Subcutaneous preadipocyte (primary cell): Measurements from ENCODE around the gene DCLRE1C. TPM values are rescaled to one million over a fixed set of nuclear protein-coding genes. Genes with fewer than 3 reads are reported as not detected.

Source experiments
- total RNA-seq: library from RNA; depleted of rRNA; stranded (reverse); fragments of >200 nt; gene quantifications from 2 replicates; pipeline ENCODE4 v1.2.3, GENCODE V29; 2012

DCLRE1C gene
- total RNA-seq: 9.6 and 12.7 TPM in 2 replicates

DNA sequence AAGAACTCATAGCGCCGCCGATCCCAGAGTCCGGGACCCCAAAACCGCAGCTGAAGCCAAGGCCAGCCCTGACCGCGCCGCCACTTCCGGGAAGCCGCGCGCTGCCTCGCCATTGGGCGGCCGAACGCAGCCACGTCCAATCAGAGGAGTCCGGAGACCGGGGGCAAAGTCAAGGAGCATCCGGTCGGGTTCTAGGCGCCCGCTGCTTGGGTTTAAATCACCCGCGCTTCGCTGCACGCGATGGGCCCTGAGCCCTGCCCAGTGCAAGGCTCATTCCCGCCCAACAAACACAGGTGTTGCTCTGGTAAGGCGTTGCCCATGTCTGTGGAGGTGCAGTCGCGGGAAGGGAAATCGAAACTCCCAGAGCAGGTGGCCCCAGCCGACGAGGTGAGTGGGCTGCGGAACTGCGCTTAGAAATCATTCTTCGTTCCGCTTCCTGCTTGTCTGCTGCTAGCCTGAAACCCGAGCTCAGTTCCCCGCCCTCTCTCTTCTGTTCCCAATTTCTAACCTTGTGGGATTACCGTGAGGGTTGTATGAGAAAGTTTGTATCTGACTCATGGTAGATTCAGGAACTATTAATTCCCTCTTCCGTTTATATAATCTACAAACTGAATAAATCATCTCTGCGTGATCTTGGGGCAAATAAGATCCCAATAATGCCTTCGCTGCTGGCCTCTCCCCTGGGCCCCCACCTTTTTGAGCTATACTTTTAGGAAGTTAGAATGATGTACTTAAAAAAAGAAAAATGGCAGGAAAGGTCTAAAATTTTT is at the start of gene DCLRE1C:
DCLRE1C (minus strand) TSS at position 96 of the 770 bp plus-strand sequence; CDS start at position 10, 86 bp downstream.

DNA sequence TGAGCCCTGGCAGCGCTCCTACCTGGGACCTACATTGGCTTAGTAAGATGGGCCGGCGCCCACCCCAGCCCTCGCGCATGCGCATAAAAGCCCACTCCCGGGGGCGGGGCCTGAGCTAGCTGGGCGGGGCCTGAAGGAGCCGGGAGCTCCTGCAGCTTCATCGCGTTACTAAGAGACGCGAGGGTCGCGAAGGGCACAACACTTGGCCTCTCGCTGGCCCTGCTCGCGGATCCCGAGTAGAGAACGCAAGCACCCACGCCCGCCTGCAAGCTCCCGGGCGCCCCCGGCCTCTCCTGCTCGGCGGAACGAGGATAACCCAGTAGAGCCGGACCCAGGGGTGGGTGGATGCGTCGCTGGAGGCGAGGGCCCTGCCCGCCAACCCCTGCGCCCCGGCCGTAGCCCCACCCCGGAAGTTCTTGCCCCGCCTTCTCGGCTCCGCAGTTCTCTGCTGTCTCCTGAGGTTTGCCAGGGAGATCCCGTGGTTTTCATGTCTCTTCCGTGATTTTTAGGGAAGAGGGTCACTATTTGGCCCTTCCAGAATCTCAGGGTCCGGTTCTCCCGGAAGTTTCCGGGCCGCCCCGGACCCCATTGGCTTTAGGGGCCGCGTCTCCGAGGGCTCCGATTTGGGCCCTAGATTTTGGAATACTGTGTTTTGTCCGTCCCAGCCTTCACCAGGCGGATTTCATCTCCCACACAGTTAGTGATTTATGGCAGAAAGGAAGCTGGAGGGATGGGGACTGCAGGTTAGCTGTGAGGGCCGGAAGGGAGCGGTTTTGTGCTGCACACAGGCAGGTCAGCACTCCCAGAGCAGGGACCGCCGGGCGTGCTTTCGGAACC is 5.5 kb upstream of the DCLRE1C start, which contains the start of gene MEIG1:
MEIG1 (plus strand) TSS at position 168 of the 837 bp plus-strand sequence. CDS start 7,081 bp downstream, outside the sequence.

DNA sequence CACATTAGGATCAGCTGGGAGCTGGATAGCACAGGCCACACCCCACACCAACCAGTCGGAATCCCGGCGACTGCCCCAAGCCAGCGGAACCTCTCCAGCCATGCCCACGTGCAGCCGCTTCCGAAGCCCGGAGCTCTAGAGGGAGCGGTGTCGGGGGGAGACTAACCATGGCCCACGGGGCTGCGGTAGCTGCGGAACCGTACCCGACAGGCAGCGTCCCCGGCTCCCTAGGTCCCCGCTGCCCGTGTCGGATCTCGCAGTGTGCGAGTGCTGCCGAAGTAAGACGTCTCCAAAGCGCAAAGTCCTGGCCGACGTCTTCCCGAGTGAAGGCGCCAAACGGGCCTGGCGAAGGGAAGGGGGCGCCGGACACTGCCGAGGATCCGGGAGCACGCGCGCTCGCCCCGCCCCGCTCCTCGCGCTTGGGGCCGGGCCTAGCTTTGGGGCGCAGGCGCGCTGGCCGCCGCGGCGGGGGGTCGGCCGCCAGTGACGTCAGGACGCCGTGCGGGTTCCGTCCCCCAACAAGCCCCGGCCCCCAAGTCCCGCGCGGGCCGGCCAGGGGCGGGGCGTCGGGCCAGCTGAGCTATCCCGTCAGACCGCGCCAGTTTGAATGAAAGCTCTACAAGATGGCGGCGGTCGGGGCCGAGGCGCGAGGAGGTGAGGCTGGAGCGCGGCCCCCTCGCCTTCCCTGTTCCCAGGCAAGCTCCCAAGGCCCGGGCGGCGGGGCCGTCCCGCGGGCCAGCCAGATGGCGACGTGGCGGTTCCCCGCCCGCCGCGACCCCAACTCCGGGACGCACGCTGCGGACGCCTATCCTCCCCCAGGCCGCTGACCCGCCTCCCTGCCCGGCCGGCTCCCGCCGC is 75.4 kb downstream of the DCLRE1C start, which contains the start of gene SUV39H2:
SUV39H2 (plus strand) TSS at position 601 of the 858 bp plus-strand sequence; CDS start at position 624, 23 bp downstream.

Other genes with a start within 250 kb of the DCLRE1C start
- gene FAM107B, start 179.2 kb downstream of the DCLRE1C start, total RNA-seq: 2.9 and 6.6 TPM in 2 replicates
- gene CDNF, start 116.1 kb downstream of the DCLRE1C start, total RNA-seq: 0.37 and 0.78 TPM in 2 replicates
- gene HSPA14, start 115.8 kb downstream of the DCLRE1C start, total RNA-seq: 16.9 and 17.2 TPM in 2 replicates
- 12.1 and 21.5 TPM in 2 replicates for gene MSANTD7, start 115.8 kb downstream of the DCLRE1C start, total RNA-seq
- 15.8 and 22.3 TPM in 2 replicates for gene SUV39H2, start 75.2 kb downstream of the DCLRE1C start, total RNA-seq
- 0.73 TPM in 1 of 2 replicates, not detected in the other for gene MEIG1, start 5.3 kb upstream of the DCLRE1C start, total RNA-seq
- under 0.01 and 0.78 TPM in 2 replicates for gene OLAH, start 89.8 kb upstream of the DCLRE1C start, total RNA-seq
- 0.37 and 0.78 TPM in 2 replicates for gene ACBD7, start 134.7 kb upstream of the DCLRE1C start, total RNA-seq
- 13.1 and 16.9 TPM in 2 replicates for gene RPP38, start 143.3 kb upstream of the DCLRE1C start, total RNA-seq
- gene NMT2, start 214.6 kb upstream of the DCLRE1C start, total RNA-seq: 18.7 and 32.1 TPM in 2 replicates